WERI-Rb-1 (cell line): ENCODE measurements around the gene DLL1.

Experiments used
- DNase-seq: peaks from one replicate; pipeline ENCODE4 v3.0.0-alpha.2; 2020
- H3K27ac ChIP-seq: fragments of 250-450 bp; sonication (Bioruptor Pico); 2 replicates; pipeline ENCODE4 v1.5.1; 2020; ENCODE audit warnings: mild to moderate bottlenecking, moderate library complexity
- H3K27me3 ChIP-seq: fragments of 250-450 bp; sonication (Bioruptor Pico); 2 replicates; pipeline ENCODE4 v1.5.1; 2021; ENCODE audit warnings: mild to moderate bottlenecking, low read depth, moderate library complexity; ENCODE audit not compliant: insufficient read depth, severe bottlenecking
- H3K36me3 ChIP-seq: fragments of 250-450 bp; sonication (Bioruptor Pico); 2 replicates; pipeline ENCODE4 v1.5.1; 2020; ENCODE audit warnings: mild to moderate bottlenecking, moderate library complexity
- H3K4me3 ChIP-seq: 2 replicates; pipeline ENCODE4 v1.5.1; 2011; ENCODE audit warnings: low read depth, mild to moderate bottlenecking, control low read depth, low read length
- H3K9me3 ChIP-seq: fragments of 250-450 bp; sonication (Bioruptor Pico); 2 replicates; pipeline ENCODE4 v1.5.1; 2021; ENCODE audit warnings: mild to moderate bottlenecking, moderate library complexity; ENCODE audit not compliant: severe bottlenecking
- CTCF ChIP-seq: IDR thresholded peaks from 2 replicates; pipeline ENCODE4 v1.5.1; 2011; ENCODE audit warnings: low read depth, mild to moderate bottlenecking, control low read depth, inconsistent platforms, low read length

The DLL1 gene

GRCh38 chr6:170250455-170250854 lies 40.4 kb downstream of the DLL1 start:
- H3K9me3 ChIP-seq, result no peaks in the 10 kb centered on the region
- H3K27ac ChIP-seq, result no peak overlapping the region
- DNase-seq, result no peak
- no peak for TF ChIP-seq CTCF
- H3K4me3 ChIP-seq, result no peak overlapping the region
- no peaks in the 10 kb centered on the region for H3K36me3 ChIP-seq
- H3K27me3 ChIP-seq, result peaks cover 43% of the 10 kb centered on the region

GRCh38 chr6:170249817-170250216 lies 41.1 kb downstream of the DLL1 start:
- Histone ChIP-seq H3K9me3 (no peaks in the 10 kb centered on the region), H3K27ac (no peak overlapping the region), H3K36me3 (no peaks in the 10 kb centered on the region), H3K4me3 (no peak overlapping the region), H3K27me3 (peaks cover 41% of the 10 kb centered on the region)
- no peak for TF ChIP-seq CTCF
- DNase-seq, result no peak

- H3K4me3 ChIP-seq, result no peak overlapping the region
- H3K27ac ChIP-seq, result no peak overlapping the region
- H3K9me3 ChIP-seq, result no peaks in the 10 kb centered on the region
- no peak for DNase-seq
- H3K27me3 ChIP-seq, result peaks cover 34% of the 10 kb centered on the region
- H3K36me3 ChIP-seq, result no peaks in the 10 kb centered on the region
- TF ChIP-seq CTCF, result no peak
Observed at GRCh38 chr6:170248861-170249600, 41.8 kb downstream of the DLL1 start.

GRCh38 chr6:170248111-170248805 lies 42.6 kb downstream of the DLL1 start:
- Histone ChIP-seq H3K27ac (no peak overlapping the region), H3K4me3 (no peak overlapping the region), H3K36me3 (no peaks in the 10 kb centered on the region), H3K27me3 (peaks cover 27% of the 10 kb centered on the region), H3K9me3 (no peaks in the 10 kb centered on the region)
- no peak for TF ChIP-seq CTCF
- DNase-seq, result no peak

GRCh38 chr6:170247178-170247701 lies 43.6 kb downstream of the DLL1 start:
- no peak for DNase-seq
- Histone ChIP-seq H3K36me3 (no peaks in the 10 kb centered on the region), H3K4me3 (no peak overlapping the region), H3K27ac (no peak overlapping the region), H3K27me3 (peaks cover 19% of the 10 kb centered on the region), H3K9me3 (no peaks in the 10 kb centered on the region)
- no peak for TF ChIP-seq CTCF
